Esophagus muscularis mucosa (tissue), 4 donors: ENCODE data around the gene ASXL2. TPM values are rescaled to one million over a fixed set of nuclear protein-coding genes. Genes with fewer than 3 reads are reported as not detected.

Experiments
- DNase-seq: peaks from one replicate; pipeline ENCODE4 v3.0.0-alpha.2; 2017; ENCODE audit errors: extremely low spot score
- H3K27ac ChIP-seq, 4 donors: fragments of 200-600 bp; sonication (generic); replicated peaks in 1 of 4; 1 replicate in 3 of 4; 2 replicates in 1 of 4; pipeline ENCODE4 v1.5.1; 2016 to 2019; ENCODE audit warnings: mild to moderate bottlenecking in 1 of 4
- H3K27me3 ChIP-seq, 4 donors: fragments of 200-600 bp; sonication (generic); one replicate each; pipeline versions ENCODE4 v1.5.1 to v1.6.0; 2016 to 2019
- H3K36me3 ChIP-seq, 4 donors: fragments of 200-600 bp; sonication (generic); one replicate each; pipeline ENCODE4 v1.5.1; 2016 to 2019
- H3K4me1 ChIP-seq, 4 donors: fragments of 200-600 bp; sonication (generic); one replicate each; pipeline ENCODE4 v1.5.1; 2016 to 2019
- H3K4me3 ChIP-seq, 4 donors: fragments of 200-600 bp; sonication (generic); 1 replicate in 2 of 4; 2 replicates in 2 of 4; pipeline ENCODE4 v1.5.1; 2016 to 2019; ENCODE audit warnings: mild to moderate bottlenecking in 4 of 4, moderate library complexity in 1 of 4
- H3K9me3 ChIP-seq, 4 donors: fragments of 200-600 bp; sonication (generic); 1 replicate in 3 of 4; 2 replicates in 1 of 4; pipeline ENCODE4 v1.5.1; 2016 to 2019
- CTCF ChIP-seq, 3 experiments: fragments of 200-600 bp in 2 of 3; fragments of 450-650 bp in 1 of 3; sonication (generic) in 2 of 3; IDR thresholded peaks; one replicate each; pipeline ENCODE4 v1.5.1; 2017 to 2019; ENCODE audit warnings: antibody characterized with exemption in 3 of 3, mild to moderate bottlenecking in 2 of 3, moderate library complexity in 1 of 3
- EP300 ChIP-seq: sonication (generic); formaldehyde crosslinking; IDR thresholded peaks from one replicate; pipeline ENCODE4 v1.6.1; 2017; ENCODE audit warnings: antibody characterized with exemption
- POLR2A ChIP-seq: fragments of 450-650 bp; IDR thresholded peaks from one replicate; pipeline ENCODE4 v1.6.1; 2017; ENCODE audit warnings: antibody characterized with exemption, moderate library complexity, mild to moderate bottlenecking, low read depth
- POLR2AphosphoS5 ChIP-seq, 2 donors: sonication (generic); formaldehyde crosslinking; IDR thresholded peaks; one replicate each; pipeline ENCODE4 v1.6.1; 2017; ENCODE audit warnings: antibody characterized with exemption in 2 of 2
- WGBS: methylation state at CpG from one replicate; pipeline ENCODE4 v1.1.5; 2018; 5-methylcytosine and 5-hydroxymethylcytosine counted together
- intact Hi-C: fragments of 100-400 bp; cut with DNase I; formaldehyde crosslinking; loops from one replicate; pipeline ENCODE4 v1.15.1; 2023
- total RNA-seq, 4 donors: library from RNA; depleted of rRNA; stranded (reverse); fragments of >200 nt; gene quantifications; one replicate each; pipeline versions ENCODE4 v1.1.0 to v1.2.1, GENCODE V29; 2016

The ASXL2 gene
- total RNA-seq, 4 donors from 2014 or later, result 17.4 to 25.1 (median 20.5) TPM

GRCh38 chr2:25879133-25879730 lies 945 bp upstream of the ASXL2 start:
- Histone ChIP-seq H3K27me3 (peaks cover 0 to 21% (median 0%) of the 10 kb centered on the region in 4 donors), H3K27ac (peak overlapping the region; percentile 87 to 95 (median 93)), H3K9me3 (no peaks in the 10 kb centered on the region), H3K36me3 (peaks cover 0 to 4% (median 0%) of the 10 kb centered on the region in 4 donors), H3K4me3 (peak overlapping the region; percentile 77 to 89 (median 87)), H3K4me1 (peaks cover 10 to 31% (median 24%) of the 10 kb centered on the region in 4 donors)
- TF ChIP-seq CTCF (IDR thresholded peaks at IDR 0.05) (no peak), EP300 (no peak), POLR2A (no peak), POLR2AphosphoS5 (IDR thresholded peaks at IDR 0.05) (no peak)
- WGBS, result 88% methylated on average over 5 of the region's 5 CpGs
- intact Hi-C loops, result no loop called here
- no peak for DNase-seq

GRCh38 chr2:25877431-25878360 lies 591 bp downstream of the ASXL2 start:
- Histone ChIP-seq H3K36me3 (peaks cover 0 to 6% (median 0%) of the 10 kb centered on the region in 4 donors), H3K4me1 (peaks cover 10 to 31% (median 24%) of the 10 kb centered on the region in 4 donors), H3K9me3 (no peaks in the 10 kb centered on the region), H3K4me3 (peak overlapping the region; percentile 77 to 89 (median 87)), H3K27me3 (peaks cover 0 to 5% (median 0%) of the 10 kb centered on the region in 4 donors), H3K27ac (peak overlapping the region; percentile 87 to 95 (median 93))
- intact Hi-C loops, result no loop called here
- under 1% methylated on average over 34 of the region's 64 CpGs for WGBS
- TF ChIP-seq EP300, result no peak
- peak; percentile 28 to 35 for TF ChIP-seq POLR2AphosphoS5 (IDR thresholded peaks at IDR 0.05)
- no peak for DNase-seq

GRCh38 chr2:25872134-25872533 lies 6.2 kb downstream of the ASXL2 start:
- Histone ChIP-seq H3K4me1 (peaks cover 17 to 38% (median 30%) of the 10 kb centered on the region in 4 donors), H3K9me3 (no peaks in the 10 kb centered on the region), H3K27me3 (no peaks in the 10 kb centered on the region), H3K4me3 (no peak overlapping the region), H3K36me3 (peaks cover 0 to 20% (median 16%) of the 10 kb centered on the region in 4 donors), H3K27ac (no peak overlapping the region)
- peak; percentile 14 for DNase-seq
- TF ChIP-seq EP300 (no peak), POLR2A (no peak), POLR2AphosphoS5 (IDR thresholded peaks at IDR 0.05) (no peak), CTCF (IDR thresholded peaks at IDR 0.05) (no peak)
- WGBS, result 97% methylated on average over 5 of the region's 5 CpGs
- intact Hi-C loops, result no loop called here

GRCh38 chr2:25867396-25868003 lies 10.8 kb downstream of the ASXL2 start:
- no peaks in the 10 kb centered on the region for H3K9me3 ChIP-seq
- 92% methylated on average over 5 of the region's 5 CpGs for WGBS
- peaks cover 8 to 18% (median 13%) of the 10 kb centered on the region in 4 donors for H3K4me1 ChIP-seq
- TF ChIP-seq EP300 (no peak), CTCF (IDR thresholded peaks at IDR 0.05) (no peak), POLR2AphosphoS5 (IDR thresholded peaks at IDR 0.05) (no peak), POLR2A (no peak)
- no peaks in the 10 kb centered on the region for H3K27me3 ChIP-seq
- H3K27ac ChIP-seq, result no peak overlapping the region
- no peak overlapping the region for H3K4me3 ChIP-seq
- DNase-seq, result no peak
- intact Hi-C loops, result no loop called here
- peaks cover 0 to 20% (median 13%) of the 10 kb centered on the region in 4 donors for H3K36me3 ChIP-seq
